ENCODE measurements around the gene BICC1. TPM values are rescaled to one million over a fixed set of nuclear protein-coding genes. Genes with fewer than 3 reads are reported as not detected.

The BICC1 gene
- total and polyA plus RNA-seq, 2 of the 13 experiments (the other 11 are each of a cell fraction or from before 2014, with no cell fraction given), result 0.18 to 1.5 TPM

DNA sequence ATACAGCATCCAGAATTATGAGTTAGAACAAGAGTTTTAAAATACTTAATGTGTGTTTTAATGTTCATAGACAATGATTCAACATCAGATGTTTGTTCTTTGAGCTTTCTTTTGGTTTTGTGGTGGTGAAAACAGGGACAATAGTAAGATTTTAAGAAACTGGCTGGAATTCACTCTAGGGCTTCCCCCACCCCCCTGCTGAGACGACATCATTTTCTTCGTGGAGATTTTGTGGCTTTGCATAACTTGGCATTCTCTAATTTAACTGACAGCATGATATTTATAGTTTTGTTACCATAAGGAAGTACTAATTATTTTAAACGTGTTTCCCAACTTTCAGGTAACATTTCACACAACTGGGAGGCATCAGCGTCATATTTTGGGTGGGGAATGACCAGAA, 184.1 kb downstream of the BICC1 start:
- FAIRE-seq (no peak), DNase-seq (ENCODE audit: low spot score) (no peak), ATAC-seq (no peak)
- Histone ChIP-seq H4K20me1 (ENCODE audit: insufficient read depth, low read length) (no peaks in the 10 kb centered on the region), H3K9me3 (ENCODE audit: low read length) (no peaks in the 10 kb centered on the region), H3K27me3 (ENCODE audit: control insufficient read depth in 1 of 2, insufficient read depth in 2 of 2, low read length in 2 of 2) (no peaks in the 10 kb centered on the region), H3K4me2 (ENCODE audit: low read depth, low read length) (no peak overlapping the region), H3K4me3 (replicated peaks in 1 of 3; ENCODE audit: insufficient read depth in 1 of 3, low read depth in 2 of 3, low read length in 3 of 3) (no peak overlapping the region), H3K27ac (ENCODE audit: extremely low read length, insufficient read depth, low read length) (no peak overlapping the region), H3K79me2 (ENCODE audit: insufficient read depth, low read length) (no peaks in the 10 kb centered on the region), H2AFZ (ENCODE audit: low read length) (no peak overlapping the region), H3K4me1 (ENCODE audit: insufficient read depth, low read length) (no peaks in the 10 kb centered on the region), H3K9ac (ENCODE audit: insufficient read depth, low read depth, low read length) (no peak overlapping the region), H3K36me3 (replicated peaks in 1 of 2; ENCODE audit: control insufficient read depth in 1 of 2, insufficient read depth in 2 of 2, low read length in 2 of 2) (no peaks in the 10 kb centered on the region)
- in situ Hi-C loops (cut with HindIII; ENCODE audit: extremely low pct_ligation_motif_present, low pct_unique_long_range_greater_than_20kb), result no loop called here
- POLR2A ChIA-PET, result no interaction called here
- TF ChIP-seq ZNF547 (CRISPR knock-in tag; IDR thresholded peaks at IDR 0.05) (no peak), GTF2F1 (IDR thresholded peaks at IDR 0.05; ENCODE audit: low read length) (no peak), SALL1 (CRISPR knock-in tag; IDR thresholded peaks at IDR 0.05) (no peak), PRMT3 (CRISPR knock-in tag; IDR thresholded peaks at IDR 0.05; ENCODE audit: borderline replicate concordance, low read depth) (no peak), RFXANK (CRISPR knock-in tag; IDR thresholded peaks at IDR 0.05) (no peak), CEBPG (CRISPR knock-in tag; IDR thresholded peaks at IDR 0.05) (no peak), NRL (CRISPR knock-in tag; IDR thresholded peaks at IDR 0.05; ENCODE audit: borderline replicate concordance) (no peak), ZMAT3 (CRISPR knock-in tag; conservative IDR thresholded peaks at IDR 0.05) (no peak)
- TF ChIP-seq, protein P1, sequence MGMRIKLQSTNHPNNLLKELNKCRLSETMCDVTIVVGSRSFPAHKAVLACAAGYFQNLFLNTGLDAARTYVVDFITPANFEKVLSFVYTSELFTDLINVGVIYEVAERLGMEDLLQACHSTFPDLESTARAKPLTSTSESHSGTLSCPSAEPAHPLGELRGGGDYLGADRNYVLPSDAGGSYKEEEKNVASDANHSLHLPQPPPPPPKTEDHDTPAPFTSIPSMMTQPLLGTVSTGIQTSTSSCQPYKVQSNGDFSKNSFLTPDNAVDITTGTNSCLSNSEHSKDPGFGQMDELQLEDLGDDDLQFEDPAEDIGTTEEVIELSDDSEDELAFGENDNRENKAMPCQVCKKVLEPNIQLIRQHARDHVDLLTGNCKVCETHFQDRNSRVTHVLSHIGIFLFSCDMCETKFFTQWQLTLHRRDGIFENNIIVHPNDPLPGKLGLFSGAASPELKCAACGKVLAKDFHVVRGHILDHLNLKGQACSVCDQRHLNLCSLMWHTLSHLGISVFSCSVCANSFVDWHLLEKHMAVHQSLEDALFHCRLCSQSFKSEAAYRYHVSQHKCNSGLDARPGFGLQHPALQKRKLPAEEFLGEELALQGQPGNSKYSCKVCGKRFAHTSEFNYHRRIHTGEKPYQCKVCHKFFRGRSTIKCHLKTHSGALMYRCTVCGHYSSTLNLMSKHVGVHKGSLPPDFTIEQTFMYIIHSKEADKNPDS (CRISPR knock-in tag; IDR thresholded peaks at IDR 0.05), result no peak
- intact Hi-C loops (cut with micrococcal nuclease; ENCODE audit: unreplicated experiment), result no loop called here
- BruUV-seq (replicated peaks), result no TSS peak
- 85% methylated on average over 4 of the region's 4 CpGs for WGBS (ENCODE audit: low lambda C conversion rate)
- CTCF ChIA-PET (ENCODE audit: low intra/inter-chr PET ratio, low total read pairs), result no interaction called here

DNA sequence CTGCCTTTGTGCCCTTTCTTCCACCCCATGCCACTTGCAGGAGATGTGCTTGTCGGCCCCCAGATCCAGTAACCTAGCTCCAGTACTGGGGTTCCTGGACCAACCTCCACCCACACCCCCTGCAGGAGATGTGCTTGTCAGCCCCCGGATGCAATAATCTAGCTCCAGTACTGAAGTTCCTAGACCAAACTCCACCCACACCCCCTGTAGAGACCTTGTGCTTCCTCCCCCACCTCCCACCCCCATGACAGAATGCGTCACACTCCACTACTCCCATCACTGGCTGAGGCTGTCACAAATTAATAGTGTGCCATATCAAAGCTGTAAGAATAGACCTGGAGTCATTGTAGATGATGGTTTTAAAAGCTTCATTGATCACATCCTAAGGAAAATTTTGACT, 185.0 kb downstream of the BICC1 start:
- ChIA-PET POLR2A (no interaction called here), CTCF (ENCODE audit: low intra/inter-chr PET ratio, low total read pairs) (no interaction called here)
- in situ Hi-C loops (cut with HindIII; ENCODE audit: extremely low pct_ligation_motif_present, low pct_unique_long_range_greater_than_20kb) (no loop called here), intact Hi-C loops (cut with micrococcal nuclease; ENCODE audit: unreplicated experiment) (no loop called here)
- H3K36me3 ChIP-seq (replicated peaks in 1 of 2; ENCODE audit: control insufficient read depth in 1 of 2, insufficient read depth in 2 of 2, low read length in 2 of 2), result no peaks in the 10 kb centered on the region
- WGBS (ENCODE audit: low lambda C conversion rate), result 88% methylated on average over 3 of the region's 3 CpGs
- H3K79me2 ChIP-seq (ENCODE audit: insufficient read depth, low read length), result no peaks in the 10 kb centered on the region
- no peaks in the 10 kb centered on the region for H3K27me3 ChIP-seq (ENCODE audit: control insufficient read depth in 1 of 2, insufficient read depth in 2 of 2, low read length in 2 of 2)
- H4K20me1 ChIP-seq (ENCODE audit: insufficient read depth, low read length), result no peaks in the 10 kb centered on the region
- no peak overlapping the region for H3K9ac ChIP-seq (ENCODE audit: insufficient read depth, low read depth, low read length)
- no peaks in the 10 kb centered on the region for H3K4me1 ChIP-seq (ENCODE audit: insufficient read depth, low read length)
- FAIRE-seq (no peak), ATAC-seq (no peak), DNase-seq (ENCODE audit: low spot score) (no peak)
- BruUV-seq (replicated peaks), result no TSS peak
- H3K4me2 ChIP-seq (ENCODE audit: low read depth, low read length), result no peak overlapping the region
- H2AFZ ChIP-seq (ENCODE audit: low read length), result no peak overlapping the region
- H3K4me3 ChIP-seq (replicated peaks in 1 of 3; ENCODE audit: insufficient read depth in 1 of 3, low read depth in 2 of 3, low read length in 3 of 3), result no peak overlapping the region
- H3K9me3 ChIP-seq (ENCODE audit: low read length), result no peaks in the 10 kb centered on the region
- no peak overlapping the region for H3K27ac ChIP-seq (ENCODE audit: extremely low read length, insufficient read depth, low read length)
- no peak for TF ChIP-seq KMT2B (CRISPR knock-in tag; IDR thresholded peaks at IDR 0.05)
- TF ChIP-seq ZNF337 (CRISPR knock-in tag; IDR thresholded peaks at IDR 0.05; ENCODE audit: borderline replicate concordance, low read depth), result no peak
- TF ChIP-seq, protein P2, sequence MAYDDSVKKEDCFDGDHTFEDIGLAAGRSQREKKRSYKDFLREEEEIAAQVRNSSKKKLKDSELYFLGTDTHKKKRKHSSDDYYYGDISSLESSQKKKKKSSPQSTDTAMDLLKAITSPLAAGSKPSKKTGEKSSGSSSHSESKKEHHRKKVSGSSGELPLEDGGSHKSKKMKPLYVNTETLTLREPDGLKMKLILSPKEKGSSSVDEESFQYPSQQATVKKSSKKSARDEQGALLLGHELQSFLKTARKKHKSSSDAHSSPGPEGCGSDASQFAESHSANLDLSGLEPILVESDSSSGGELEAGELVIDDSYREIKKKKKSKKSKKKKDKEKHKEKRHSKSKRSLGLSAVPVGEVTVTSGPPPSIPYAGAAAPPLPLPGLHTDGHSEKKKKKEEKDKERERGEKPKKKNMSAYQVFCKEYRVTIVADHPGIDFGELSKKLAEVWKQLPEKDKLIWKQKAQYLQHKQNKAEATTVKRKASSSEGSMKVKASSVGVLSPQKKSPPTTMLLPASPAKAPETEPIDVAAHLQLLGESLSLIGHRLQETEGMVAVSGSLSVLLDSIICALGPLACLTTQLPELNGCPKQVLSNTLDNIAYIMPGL (CRISPR knock-in tag; IDR thresholded peaks at IDR 0.05; ENCODE audit: borderline replicate concordance in 1 of 2, low read depth in 1 of 2), result no peak
- no peak for TF ChIP-seq TOPORS (CRISPR knock-in tag; IDR thresholded peaks at IDR 0.05)
- TF ChIP-seq ZNF891 (CRISPR knock-in tag; IDR thresholded peaks at IDR 0.05), result no peak
- TF ChIP-seq ZNF460 (CRISPR knock-in tag; IDR thresholded peaks at IDR 0.05; ENCODE audit: borderline replicate concordance), result no peak
- TF ChIP-seq ZNF136 (CRISPR knock-in tag; IDR thresholded peaks at IDR 0.05; ENCODE audit: low read depth), result no peak
- no peak for TF ChIP-seq SNRNP70 (IDR thresholded peaks at IDR 0.05; ENCODE audit: low read depth, low read length)
- TF ChIP-seq KLF6 (CRISPR knock-in tag; IDR thresholded peaks at IDR 0.05), result no peak
- TF ChIP-seq FOSL1 (CRISPR knock-in tag; IDR thresholded peaks at IDR 0.05; ENCODE audit: borderline replicate concordance), result no peak
